BJ (cell line): ENCODE results near the gene CAP2. TPM values are rescaled to one million over a fixed set of nuclear protein-coding genes. Genes with fewer than 3 reads are reported as not detected.

ENCODE experiments used
- CTCF ChIA-PET: fragments of 350-600 bp; formaldehyde crosslinking; extraction: SDS; loops from one replicate; lab custom pipeline; 2021; ENCODE audit warnings: antibody characterized with exemption, inconsistent platforms; lab: Yijun Ruan, JAX
- POLR2A ChIA-PET: fragments of 300-600 bp; sonication (Branson Sonifier 250); formaldehyde crosslinking; extraction: SDS; loops from one replicate; lab custom pipeline; 2021; ENCODE audit warnings: antibody characterized with exemption; lab: Charles Lee
- DNase-seq: peaks from one replicate; pipeline ENCODE4 v3.0.0-alpha.2; 2011; ENCODE audit warnings: low read depth
- H3K27me3 ChIP-seq: 2 replicates; pipeline ENCODE4 v1.6.0; 2011; ENCODE audit warnings: low read length; ENCODE audit not compliant: control insufficient read depth, insufficient read depth
- H3K36me3 ChIP-seq: 2 replicates; pipeline ENCODE4 v1.5.1; 2011; ENCODE audit warnings: low read length; ENCODE audit not compliant: control insufficient read depth, insufficient read depth
- H3K4me3 ChIP-seq: 2 replicates; pipeline ENCODE4 v1.5.1; 2011; ENCODE audit warnings: low read depth, mild to moderate bottlenecking, control low read depth, low read length
- CTCF ChIP-seq: IDR thresholded peaks from 2 replicates; pipeline ENCODE4 v1.5.1; 2011; ENCODE audit warnings: low read depth, mild to moderate bottlenecking, control low read depth, inconsistent platforms, low read length, moderate library complexity; ENCODE audit not compliant: insufficient read depth
- polyA plus RNA-seq: library from polyadenylated mRNA; depleted of rRNA; stranded (reverse); fragments of >200 nt; gene quantifications from 2 replicates; pipeline ENCODE4 v1.2.3, GENCODE V29; 2011

CAP2 gene
- polyA plus RNA-seq, 1 experiment: 84.4 TPM

GRCh38 chr6:17450397-17450796 is 57.0 kb downstream of the CAP2 start:
- Histone ChIP-seq H3K27me3 (no peaks in the 10 kb centered on the region), H3K36me3 (no peaks in the 10 kb centered on the region), H3K4me3 (no peak overlapping the region)
- CTCF ChIA-PET: no interaction called here
- no peak for DNase-seq
- POLR2A ChIA-PET: no interaction called here
- TF ChIP-seq CTCF: no peak

- no peaks in the 10 kb centered on the region for H3K27me3 ChIP-seq
- DNase-seq: no peak
- POLR2A ChIA-PET: interaction anchor here (0.6 kb wide), 1 partner anchor 12 kb away, joined by 9 read pairs; no protein-coding TSS in a partner anchor
- CTCF ChIA-PET: no interaction called here
- TF ChIP-seq CTCF: no peak
- no peaks in the 10 kb centered on the region for H3K36me3 ChIP-seq
- H3K4me3 ChIP-seq: no peak overlapping the region
These were observed 57.4 kb downstream of the CAP2 start for GRCh38 chr6:17450832-17451231.

GRCh38 chr6:17452096-17452495 is 58.7 kb downstream of the CAP2 start:
- Histone ChIP-seq H3K27me3 (no peaks in the 10 kb centered on the region), H3K36me3 (no peaks in the 10 kb centered on the region), H3K4me3 (no peak overlapping the region)
- POLR2A ChIA-PET: no interaction called here
- TF ChIP-seq CTCF: no peak
- CTCF ChIA-PET: no interaction called here
- no peak for DNase-seq

- ChIA-PET CTCF (interaction anchor here (1.2 kb wide), 1 partner anchor 17 kb away, joined by 3 read pairs; no protein-coding TSS in a partner anchor), POLR2A (interaction anchor here (0.6 to 1.0 kb wide), 6 partner anchors 36 to 218 kb away, joined by 3 to 8 read pairs (median 4); no protein-coding TSS in a partner anchor)
- peak overlapping the region; percentile 10; the same call in 1 of the 2 replicates for H3K4me3 ChIP-seq
- H3K27me3 ChIP-seq: no peaks in the 10 kb centered on the region
- no peaks in the 10 kb centered on the region for H3K36me3 ChIP-seq
- peak; percentile 93 for DNase-seq
- TF ChIP-seq CTCF: no peak
These were observed 61.1 kb downstream of the CAP2 start for GRCh38 chr6:17454316-17455005.

- CTCF ChIA-PET: no interaction called here
- H3K36me3 ChIP-seq: no peaks in the 10 kb centered on the region
- H3K4me3 ChIP-seq: no peak overlapping the region
- POLR2A ChIA-PET: no interaction called here
- TF ChIP-seq CTCF: no peak
- DNase-seq: no peak
- no peaks in the 10 kb centered on the region for H3K27me3 ChIP-seq
These were observed 62.5 kb downstream of the CAP2 start for GRCh38 chr6:17455919-17456318.
